H9 (cell line): ENCODE data around the gene ASGR1. TPM values are rescaled to one million over a fixed set of nuclear protein-coding genes. Genes with fewer than 3 reads are reported as not detected.

Source experiments
- DNase-seq: peaks from one replicate; pipeline ENCODE4 v3.0.0-alpha.2; 2017
- H2AFZ ChIP-seq: one replicate; pipeline ENCODE4 v1.6.1; 2013; ENCODE audit warnings: mild to moderate bottlenecking, low read length, control low read depth, moderate library complexity
- H2AK5ac ChIP-seq: 2 replicates; pipeline ENCODE4 v1.6.1; 2013; ENCODE audit warnings: low read length, control low read depth, mixed read lengths; ENCODE audit not compliant: insufficient read length
- H2BK120ac ChIP-seq: one replicate; pipeline ENCODE4 v1.6.1; 2013; ENCODE audit warnings: low read depth, mild to moderate bottlenecking, low read length, control low read depth, inconsistent platforms; ENCODE audit not compliant: poor library complexity, severe bottlenecking
- H2BK12ac ChIP-seq: 2 replicates; pipeline ENCODE4 v1.6.1; 2013; ENCODE audit warnings: low read length, control low read depth, mixed read lengths, low read depth; ENCODE audit not compliant: insufficient read length
- H2BK15ac ChIP-seq: 2 replicates; pipeline ENCODE4 v1.6.1; 2013; ENCODE audit warnings: low read depth, low read length, control low read depth
- H2BK20ac ChIP-seq: one replicate; pipeline ENCODE4 v1.6.1; 2013; ENCODE audit warnings: low read depth, mild to moderate bottlenecking, low read length, control low read depth, inconsistent platforms; ENCODE audit not compliant: poor library complexity, severe bottlenecking
- H2BK5ac ChIP-seq: 2 replicates; pipeline ENCODE4 v1.6.1; 2013; ENCODE audit warnings: low read length, control low read depth, mixed read lengths; ENCODE audit not compliant: insufficient read length
- H3K14ac ChIP-seq: 2 replicates; pipeline ENCODE4 v1.6.1; 2013; ENCODE audit warnings: low read length, control low read depth; ENCODE audit not compliant: insufficient read depth
- H3K18ac ChIP-seq: 2 replicates; pipeline ENCODE4 v1.6.1; 2013; ENCODE audit warnings: low read depth, mild to moderate bottlenecking, mixed read lengths, low read length, control low read depth; ENCODE audit not compliant: insufficient read length
- H3K23ac ChIP-seq: 2 replicates; pipeline ENCODE4 v1.6.1; 2013; ENCODE audit warnings: low read length, control low read depth, mixed read lengths, low read depth; ENCODE audit not compliant: insufficient read length
- H3K23me2 ChIP-seq: 2 replicates; pipeline ENCODE4 v1.6.1; 2013; ENCODE audit warnings: low read depth, mild to moderate bottlenecking, mixed read lengths, low read length, control low read depth; ENCODE audit not compliant: insufficient read length, poor library complexity, severe bottlenecking
- H3K27ac ChIP-seq: 2 replicates; pipeline ENCODE4 v1.5.1; 2013; ENCODE audit warnings: low read length, control low read depth, mixed read lengths, low read depth; ENCODE audit not compliant: insufficient read length
- H3K27me3 ChIP-seq: 2 replicates; pipeline ENCODE4 v1.6.1; 2013; ENCODE audit warnings: low read length, control low read depth, inconsistent platforms; ENCODE audit not compliant: insufficient read depth
- H3K4ac ChIP-seq: 2 replicates; pipeline ENCODE4 v1.6.1; 2013; ENCODE audit warnings: low read depth, mild to moderate bottlenecking, control low read depth, inconsistent platforms, low read length, moderate library complexity
- H3K4me1 ChIP-seq: 2 replicates; pipeline ENCODE4 v1.6.1; 2013; ENCODE audit warnings: low read length, control low read depth, inconsistent platforms; ENCODE audit not compliant: insufficient read depth
- H3K4me2 ChIP-seq: 2 replicates; pipeline ENCODE4 v1.6.1; 2013; ENCODE audit warnings: low read length, control low read depth, mixed read lengths; ENCODE audit not compliant: insufficient read length, insufficient read depth
- H3K56ac ChIP-seq: 2 replicates; pipeline ENCODE4 v1.6.1; 2013; ENCODE audit warnings: low read depth, mild to moderate bottlenecking, mixed read lengths, low read length, control low read depth; ENCODE audit not compliant: insufficient read length
- H3K79me1 ChIP-seq: 2 replicates; pipeline ENCODE4 v1.6.1; 2013; ENCODE audit warnings: low read depth, mild to moderate bottlenecking, moderate library complexity, low read length, control low read depth, inconsistent platforms; ENCODE audit not compliant: insufficient read depth, poor library complexity, severe bottlenecking
- H3K79me2 ChIP-seq: 2 replicates; pipeline ENCODE4 v1.6.1; 2013; ENCODE audit warnings: low read length, control low read depth, inconsistent platforms; ENCODE audit not compliant: insufficient read depth
- H3K9ac ChIP-seq: 2 replicates; pipeline ENCODE4 v1.6.1; 2013; ENCODE audit warnings: low read length, control low read depth, mixed read lengths; ENCODE audit not compliant: insufficient read length; ENCODE audit errors: extremely low read depth
- H3K9me3 ChIP-seq: one replicate; pipeline ENCODE4 v1.6.1; 2013; ENCODE audit warnings: low read depth, low read length, inconsistent platforms; ENCODE audit not compliant: control insufficient read depth
- H3T11ph ChIP-seq: one replicate; pipeline ENCODE4 v1.6.1; 2013; ENCODE audit warnings: mild to moderate bottlenecking, low read length, control low read depth, inconsistent platforms
- H4K20me1 ChIP-seq: one replicate; pipeline ENCODE4 v1.6.1; 2013; ENCODE audit not compliant: control insufficient read depth, insufficient read length, insufficient read depth
- H4K5ac ChIP-seq: 2 replicates; pipeline ENCODE4 v1.6.1; 2013; ENCODE audit warnings: low read depth, mild to moderate bottlenecking, mixed read lengths, low read length, control low read depth; ENCODE audit not compliant: insufficient read length
- H4K8ac ChIP-seq: replicated peaks from 2 replicates; pipeline ENCODE4 v1.6.1; 2013; ENCODE audit warnings: low read length, control low read depth, mixed read lengths, low read depth; ENCODE audit not compliant: insufficient read length
- H4K91ac ChIP-seq: 2 replicates; pipeline ENCODE4 v1.6.1; 2013; ENCODE audit warnings: low read depth, mild to moderate bottlenecking, moderate library complexity, mixed read lengths, low read length, control low read depth; ENCODE audit not compliant: insufficient read length
- H3K27ac Mint-ChIP-seq, 3 experiments: 2 replicates in 2 of 3; 3 replicates in 1 of 3; pipeline ENCODE4 v1.8.0; 2020 to 2021; ENCODE audit warnings: mixed read lengths in 3 of 3, mild to moderate bottlenecking in 1 of 3, moderate library complexity in 1 of 3
- H3K27me3 Mint-ChIP-seq: 2 replicates; pipeline ENCODE4 v1.8.0; 2021; ENCODE audit warnings: low read depth, mild to moderate bottlenecking, moderate library complexity, mixed read lengths
- H3K36me3 Mint-ChIP-seq, 3 experiments: 2 replicates in 2 of 3; 3 replicates in 1 of 3; pipeline ENCODE4 v1.8.0; 2020 to 2021; ENCODE audit warnings: low read depth in 3 of 3, mixed read lengths in 3 of 3; ENCODE audit not compliant: insufficient read depth in 1 of 3
- H3K4me1 Mint-ChIP-seq, 2 experiments: 2 replicates each; pipeline ENCODE4 v1.8.0; 2020; ENCODE audit warnings: mixed read lengths in 2 of 2
- H3K4me3 Mint-ChIP-seq, 2 experiments: 2 replicates in 1 of 2; 3 replicates in 1 of 2; pipeline ENCODE4 v1.8.0; 2020 to 2021; ENCODE audit warnings: mild to moderate bottlenecking in 2 of 2, mixed read lengths in 2 of 2, moderate library complexity in 1 of 2
- H3K9me3 Mint-ChIP-seq, 2 experiments: 2 replicates in 1 of 2; 3 replicates in 1 of 2; pipeline ENCODE4 v1.8.0; 2020; ENCODE audit warnings: mild to moderate bottlenecking in 2 of 2, mixed read lengths in 2 of 2, moderate library complexity in 1 of 2
- WGBS: extraction: QIAGEN DNeasy Blood & Tissue Kit; methylation state at CpG from one replicate; pipeline ENCODE4 v1.1.7; 2013; ENCODE audit warnings: missing lambda C conversion rate, low lambda C conversion rate, mixed read lengths; ENCODE audit not compliant: insufficient read length; ENCODE audit errors: extremely low coverage; 5-methylcytosine and 5-hydroxymethylcytosine counted together
- total RNA-seq: library from RNA; stranded (reverse); gene quantifications from 2 replicates; pipeline ENCODE4 v1.2.1, GENCODE V29; 2021
- TF ChIP-seq, protein P1 (sequence below): fragments of 200-600 bp; sonication (generic); conservative IDR thresholded peaks from 3 replicates; pipeline ENCODE4 v1.8.0; 2021; ENCODE audit warnings: antibody characterized with exemption, mild to moderate bottlenecking

ASGR1 gene
- total RNA-seq, 1 experiment from 2014 or later = 5.9 TPM

DNA sequence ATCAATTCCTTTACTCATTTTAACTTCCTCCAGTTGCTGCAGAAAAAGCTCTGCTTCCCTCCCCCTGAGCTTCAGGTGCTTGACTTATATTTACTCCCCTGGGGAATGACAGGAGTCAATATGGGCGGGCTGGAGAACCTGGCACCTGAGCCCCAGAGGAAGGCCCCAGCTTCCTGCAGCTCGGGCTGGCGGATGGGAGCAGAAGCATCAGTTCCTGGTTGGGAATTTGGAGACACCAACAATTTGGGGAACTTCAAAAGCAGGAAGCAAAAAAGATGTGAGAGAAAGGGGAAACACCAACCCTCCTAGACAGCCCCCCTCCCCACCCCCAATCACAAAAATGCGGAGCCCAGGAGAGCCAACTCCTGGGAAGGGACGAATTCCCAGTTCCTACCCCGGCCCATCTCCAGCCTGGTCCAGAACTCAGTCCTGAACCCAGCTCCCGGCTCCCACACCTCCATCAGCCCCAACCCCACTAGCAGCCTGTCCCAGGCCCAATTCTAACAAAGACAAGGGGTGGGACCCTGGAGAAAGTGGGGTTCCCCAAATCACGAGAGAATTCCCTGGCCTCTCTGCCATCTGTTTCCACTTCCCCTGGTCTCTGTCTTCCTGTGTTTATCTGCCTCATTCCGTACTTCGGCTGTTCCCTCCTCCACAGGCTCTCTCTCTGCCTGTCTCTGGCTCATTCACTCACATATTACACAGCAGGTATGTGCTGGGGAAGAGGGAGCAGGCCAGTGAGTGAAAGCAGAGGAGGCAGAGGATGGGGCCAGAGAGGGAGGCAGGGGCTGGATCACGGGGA, 48.3 kb downstream of the ASGR1 start:
- Histone ChIP-seq H3K27ac (no peak overlapping the region), H3K56ac (no peak overlapping the region), H4K8ac (no peak overlapping the region), H2BK20ac (no peak overlapping the region), H3K18ac (peak overlapping the region; percentile 36), H4K20me1 (no peaks in the 10 kb centered on the region), H2BK15ac (no peak overlapping the region), H3K9ac (no peak overlapping the region), H3K14ac (peak overlapping the region; percentile 7; the same call in 1 of the 2 replicates), H3K79me1 (no peaks in the 10 kb centered on the region), H2AFZ (no peak overlapping the region), H2BK5ac (no peak overlapping the region), H3K4me2 (no peak overlapping the region), H3T11ph (no peak overlapping the region), H3K23ac (no peak overlapping the region), H4K5ac (no peak overlapping the region), H3K9me3 (no peaks in the 10 kb centered on the region), H3K27me3 (no peaks in the 10 kb centered on the region), H2AK5ac (no peak overlapping the region), H3K23me2 (peaks cover 3% of the 10 kb centered on the region), H2BK12ac (no peak overlapping the region), H4K91ac (no peak overlapping the region), H2BK120ac (no peak overlapping the region), H3K4ac (no peak overlapping the region), H3K4me1 (peaks cover 2% of the 10 kb centered on the region; the same call in 1 of the 2 replicates), H3K79me2 (no peaks in the 10 kb centered on the region)
- H3K9me3 Mint-ChIP-seq = no peaks in the 10 kb centered on the region; a peak in 2 of 5 replicates
- no peaks in the 10 kb centered on the region for H3K36me3 Mint-ChIP-seq
- TF ChIP-seq, protein P1, sequence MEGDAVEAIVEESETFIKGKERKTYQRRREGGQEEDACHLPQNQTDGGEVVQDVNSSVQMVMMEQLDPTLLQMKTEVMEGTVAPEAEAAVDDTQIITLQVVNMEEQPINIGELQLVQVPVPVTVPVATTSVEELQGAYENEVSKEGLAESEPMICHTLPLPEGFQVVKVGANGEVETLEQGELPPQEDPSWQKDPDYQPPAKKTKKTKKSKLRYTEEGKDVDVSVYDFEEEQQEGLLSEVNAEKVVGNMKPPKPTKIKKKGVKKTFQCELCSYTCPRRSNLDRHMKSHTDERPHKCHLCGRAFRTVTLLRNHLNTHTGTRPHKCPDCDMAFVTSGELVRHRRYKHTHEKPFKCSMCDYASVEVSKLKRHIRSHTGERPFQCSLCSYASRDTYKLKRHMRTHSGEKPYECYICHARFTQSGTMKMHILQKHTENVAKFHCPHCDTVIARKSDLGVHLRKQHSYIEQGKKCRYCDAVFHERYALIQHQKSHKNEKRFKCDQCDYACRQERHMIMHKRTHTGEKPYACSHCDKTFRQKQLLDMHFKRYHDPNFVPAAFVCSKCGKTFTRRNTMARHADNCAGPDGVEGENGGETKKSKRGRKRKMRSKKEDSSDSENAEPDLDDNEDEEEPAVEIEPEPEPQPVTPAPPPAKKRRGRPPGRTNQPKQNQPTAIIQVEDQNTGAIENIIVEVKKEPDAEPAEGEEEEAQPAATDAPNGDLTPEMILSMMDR = no peak
- peak overlapping the region in 2 of 3 experiments; percentile 5 to 100; a peak in 4 of 7 replicates for H3K27ac Mint-ChIP-seq
- WGBS = no CpG with 5 or more reads among the region's 11 CpGs
- peak overlapping the region in 1 of 2 experiments; percentile 59; a peak in 3 of 5 replicates for H3K4me3 Mint-ChIP-seq
- peaks cover 32 to 44% of the 10 kb centered on the region in 2 experiments for H3K4me1 Mint-ChIP-seq
- no peak for DNase-seq
- H3K27me3 Mint-ChIP-seq = peaks cover 58% of the 10 kb centered on the region
